Posterior vena cava (tissue), 2 donors: Measurements from ENCODE around the gene CNPY2. TPM values are rescaled to one million over a fixed set of nuclear protein-coding genes. Genes with fewer than 3 reads are reported as not detected.
"Not testable (repeated sequence)": the region's sequence is repeated elsewhere in the genome, so short reads cannot be mapped to it uniquely, and the experiment has no call there.

ENCODE experiments used
- DNase-seq: peaks from one replicate; pipeline ENCODE4 v3.0.0-alpha.2; 2020; ENCODE audit warnings: low spot score
- intact Hi-C, 2 donors: fragments of 100-400 bp; cut with DNase I; formaldehyde crosslinking; loops; one replicate each; pipeline versions ENCODE4 v1.14.1 to v1.14.2; 2022 to 2023
- total RNA-seq, 2 donors: library from RNA; stranded (reverse); fragmentation: NEBNext Ultra II Directional; extraction: Animal tissue kit (Norgen Biotek cat#: 25700); gene quantifications; one replicate each; pipeline ENCODE4 v1.2.1, GENCODE V29; 2021
- donor health status: DM: yes; HTN: yes; CAD: no.
- donor health status: DM: yes; HTN: yes; CAD: no.

CNPY2 gene
- total RNA-seq, 2 donors from 2014 or later = 62.1 to 79.3 TPM

GRCh38 chr12:56304276-56304675 lies 11.5 kb downstream of the CNPY2 start:
- DNase-seq = no peak

GRCh38 chr12:56300644-56301464 lies 14.9 kb downstream of the CNPY2 start:
- intact Hi-C loops = no loop called here

More at GRCh38 chr12:56304276-56304675, 11.5 kb downstream of the CNPY2 start:
- intact Hi-C loops = no loop called here

DNA sequence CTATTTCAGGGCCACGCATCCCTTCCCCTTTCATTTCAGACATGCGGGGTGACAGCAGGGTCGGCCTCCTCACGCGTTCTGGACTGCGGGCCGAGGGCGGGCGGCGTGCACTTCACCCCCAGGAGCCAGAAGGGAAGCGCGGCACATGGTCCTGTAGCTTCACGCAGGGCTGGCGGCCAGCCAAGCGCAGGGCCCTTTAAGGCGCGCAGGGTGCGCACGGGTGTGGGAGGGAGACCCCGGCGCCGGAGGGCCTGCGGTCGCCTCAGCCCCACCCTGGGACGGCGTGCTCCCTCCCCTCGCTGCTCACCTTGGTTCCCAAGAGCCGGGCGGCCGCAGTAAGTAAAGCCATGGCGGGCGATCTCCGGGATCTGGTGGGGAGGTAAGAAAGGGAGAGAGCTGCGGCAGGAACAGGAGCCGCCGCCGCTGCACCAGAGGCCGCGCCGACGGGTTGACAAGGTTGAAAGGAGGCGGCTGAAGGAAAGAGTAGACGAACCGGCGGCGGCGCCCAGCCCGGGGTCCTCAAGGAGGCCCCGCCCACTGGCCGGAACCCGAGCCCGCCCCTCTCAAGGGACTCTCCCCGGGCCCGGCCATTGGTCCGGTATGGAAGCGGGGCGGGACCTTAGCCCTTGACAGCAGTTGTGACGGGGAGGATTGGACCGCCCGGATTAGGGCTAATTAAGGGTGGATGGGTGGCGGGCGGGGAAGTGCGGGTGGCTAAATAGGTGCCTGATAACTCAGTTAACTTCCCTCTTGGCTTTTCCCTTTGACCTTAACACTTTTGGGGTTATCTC lies 15.7 kb downstream of the CNPY2 start, which contains the start of gene CS:
CS (minus strand) TSS at position 478 of the 791 bp plus-strand sequence; CDS start at position 349, 129 bp downstream.
- DNase-seq = peak; percentile 99
- intact Hi-C loops = no loop called here

More at GRCh38 chr12:56300644-56301464, 14.9 kb downstream of the CNPY2 start:
- no peak for DNase-seq

- no peak for DNase-seq
- intact Hi-C loops = no loop called here
Measured at GRCh38 chr12:56299308-56299852, 16.4 kb downstream of the CNPY2 start.

GRCh38 chr12:56298828-56299227 lies 17.0 kb downstream of the CNPY2 start:
- intact Hi-C loops = no loop called here
- no peak for DNase-seq

DNA sequence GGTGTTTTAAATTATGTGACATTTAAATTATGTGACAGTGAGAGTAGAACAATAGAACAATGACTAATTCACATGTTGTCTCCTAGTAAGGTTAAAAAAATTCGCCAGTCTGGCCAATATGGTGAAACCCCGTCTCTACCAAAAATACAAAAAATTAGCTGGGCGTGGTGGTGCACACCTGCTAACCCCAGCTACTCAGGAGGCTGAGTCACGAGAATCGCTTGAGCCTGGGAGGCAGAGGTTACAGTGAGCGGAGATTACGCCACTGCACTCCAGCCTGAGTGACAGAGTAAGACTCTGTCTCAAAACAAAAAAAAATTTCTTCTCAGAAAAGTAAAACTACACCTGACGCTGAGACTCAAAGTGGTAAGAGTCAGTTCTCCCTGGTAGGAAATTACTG lies 18.4 kb downstream of the CNPY2 start:
- intact Hi-C loops = no loop called here
- DNase-seq = no peak

DNA sequence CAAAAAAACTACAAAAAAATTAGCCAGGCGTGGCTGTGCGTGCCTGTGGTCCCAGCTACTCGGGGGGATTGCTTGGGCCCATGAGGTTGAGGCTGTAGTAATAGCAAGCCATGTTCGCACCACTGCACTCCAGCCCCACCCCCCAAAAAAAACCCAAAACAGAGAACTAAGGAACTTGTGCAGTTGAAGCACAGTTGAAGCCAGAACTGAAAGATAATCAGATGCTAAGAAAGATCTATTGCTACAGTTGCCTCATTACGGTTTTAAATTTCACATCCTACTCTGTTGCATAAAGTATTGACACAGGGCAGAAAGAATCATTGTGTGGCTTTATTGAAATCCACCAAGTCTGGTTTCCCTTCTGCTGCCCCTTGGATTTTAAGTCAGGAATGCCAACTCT lies 19.5 kb downstream of the CNPY2 start:
- intact Hi-C loops = no loop called here
- DNase-seq = no peak

DNA sequence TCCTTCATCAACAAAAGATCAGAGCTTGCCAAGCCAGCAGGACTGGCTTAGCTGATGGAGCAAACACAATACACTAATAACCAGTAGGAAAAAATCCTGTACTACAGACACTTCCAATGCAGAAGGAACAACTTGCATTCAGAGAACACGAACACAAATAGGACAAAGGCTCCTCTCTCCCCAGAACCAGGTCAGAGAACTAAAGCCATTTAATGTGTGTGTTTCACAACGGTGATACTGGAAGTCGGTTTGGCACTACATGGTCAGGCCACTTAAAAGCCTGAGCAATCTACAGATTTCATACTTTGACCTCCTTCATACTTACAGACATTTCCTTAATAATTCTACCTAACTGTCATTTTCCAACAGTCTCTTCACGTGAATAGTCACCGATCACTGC lies 22.0 kb downstream of the CNPY2 start:
- intact Hi-C loops = no loop called here
- no peak for DNase-seq

GRCh38 chr12:56288705-56289387 lies 26.9 kb downstream of the CNPY2 start:
- no peak for DNase-seq
- intact Hi-C loops = no loop called here

DNA sequence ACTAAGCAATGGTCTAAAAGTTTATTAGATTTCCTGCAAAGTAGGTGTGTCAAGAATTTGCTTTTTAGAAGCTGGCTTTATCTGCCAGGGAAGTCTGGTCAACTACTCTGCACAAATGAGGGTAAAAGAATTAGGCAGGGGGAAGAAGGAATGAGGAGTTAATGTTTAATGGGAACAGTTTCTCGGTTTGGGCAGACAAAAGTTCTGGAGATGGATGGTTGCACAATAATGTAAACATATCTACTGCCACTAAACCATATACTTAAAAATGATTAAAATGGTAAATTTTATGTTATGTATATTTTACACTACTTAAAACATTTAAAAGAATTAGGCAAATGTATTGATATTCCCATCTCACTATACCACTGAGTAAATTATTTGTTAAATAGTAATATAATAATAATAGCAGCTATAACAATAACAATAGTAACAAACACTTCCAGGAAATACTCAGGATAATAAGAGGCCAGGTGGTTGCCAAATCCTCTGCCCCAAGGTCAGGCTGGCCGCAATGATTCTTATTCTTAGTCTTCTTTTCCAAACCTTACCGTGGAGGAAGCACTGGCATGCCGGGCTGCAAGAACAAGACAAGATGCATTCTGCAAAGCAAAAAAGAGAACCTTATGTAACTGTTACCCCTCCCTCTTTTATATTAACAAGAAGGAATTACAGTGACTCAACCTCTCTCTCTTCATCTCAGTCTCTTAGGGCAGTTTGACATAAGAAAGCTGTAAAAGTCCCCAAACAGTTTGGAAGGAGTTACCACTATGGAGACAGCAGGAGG lies 29.6 kb downstream of the CNPY2 start:
- DNase-seq = no peak
- intact Hi-C loops = no loop called here

- intact Hi-C loops, DNase-seq: not testable (repeated sequence)
Measured at GRCh38 chr12:56284263-56284662, 31.5 kb downstream of the CNPY2 start.

DNA sequence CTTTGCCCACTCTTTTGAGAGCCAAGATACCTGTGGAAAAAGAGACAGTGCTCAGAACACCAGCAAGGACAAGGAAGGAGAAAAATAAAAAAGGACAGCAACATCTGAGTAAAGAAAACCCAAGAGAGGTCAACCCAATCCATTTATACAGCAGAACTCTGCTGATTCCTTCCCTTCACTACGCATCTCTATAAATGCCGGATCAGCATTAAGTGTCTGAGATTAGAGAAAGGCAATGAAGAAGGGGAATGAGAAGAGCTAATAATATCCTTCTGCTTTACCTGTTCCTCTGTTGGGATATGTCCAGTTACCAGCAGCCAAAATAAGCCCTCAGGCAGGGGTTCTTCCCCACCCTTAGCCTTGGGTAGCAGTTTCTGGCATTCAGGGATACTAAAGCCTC lies 33.2 kb downstream of the CNPY2 start:
- intact Hi-C loops = no loop called here
- DNase-seq = no peak

DNA sequence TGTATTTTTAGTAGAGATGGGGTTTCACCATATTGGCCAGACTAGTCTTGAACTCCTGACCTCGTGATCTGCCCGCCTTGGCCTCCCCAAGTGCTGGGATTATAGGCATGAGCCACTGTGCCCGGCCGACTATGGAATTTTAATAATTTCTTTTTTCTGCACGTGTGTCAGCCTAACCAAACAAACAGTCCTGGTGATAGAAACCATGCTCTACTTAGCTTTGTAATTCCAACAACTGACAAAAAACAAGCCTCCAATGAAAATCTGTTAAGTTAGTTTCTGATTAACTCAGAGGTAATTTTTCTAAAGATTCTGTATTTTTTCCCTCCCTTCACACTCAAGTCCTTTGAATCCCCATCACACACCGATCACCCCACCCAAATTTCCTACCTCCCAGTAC lies 33.8 kb downstream of the CNPY2 start:
- no peak for DNase-seq
- intact Hi-C loops = no loop called here

DNA sequence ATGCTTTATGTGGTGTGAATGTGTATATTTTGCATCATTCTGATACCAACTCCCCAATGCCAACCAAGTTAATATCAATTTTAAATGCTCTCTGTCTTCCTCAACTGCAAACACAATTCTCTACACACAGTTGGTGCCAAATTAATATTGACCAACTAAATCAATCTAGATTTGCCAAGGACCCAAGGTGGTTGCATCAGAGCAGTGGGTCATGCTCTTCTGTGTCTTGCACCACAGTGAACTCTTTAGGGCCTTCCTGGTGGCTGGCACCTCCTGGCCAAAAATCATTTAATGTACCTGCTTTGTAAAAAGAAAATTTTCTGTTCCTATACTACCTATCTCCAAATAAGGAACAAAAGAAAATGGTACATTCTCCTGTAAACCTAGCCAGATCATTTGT lies 34.9 kb downstream of the CNPY2 start:
- DNase-seq = peak; percentile 23
- intact Hi-C loops = no loop called here

DNA sequence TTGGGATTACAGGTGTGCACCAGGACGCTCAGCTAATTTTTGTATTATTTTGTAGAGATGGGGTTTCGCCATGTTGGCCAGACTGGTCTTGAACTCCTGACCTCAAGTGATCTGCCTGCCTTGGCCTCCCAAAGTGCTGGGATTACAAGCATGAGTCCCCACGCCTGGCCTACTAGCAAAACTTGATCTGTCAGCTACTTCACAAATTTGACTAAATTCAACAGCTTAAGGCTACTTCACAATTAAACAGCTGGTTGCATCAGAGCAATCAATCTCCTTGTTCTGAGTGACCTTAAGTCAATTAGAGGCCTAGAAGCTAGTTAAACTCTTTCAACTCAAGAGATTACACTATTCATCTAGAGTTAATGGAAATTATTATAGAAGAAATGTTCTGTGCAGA lies 36.9 kb downstream of the CNPY2 start:
- DNase-seq = peak; percentile 2
- intact Hi-C loops = no loop called here

- intact Hi-C loops = no loop called here
- no peak for DNase-seq
Measured at GRCh38 chr12:56274299-56274698, 41.5 kb downstream of the CNPY2 start.

- DNase-seq = peak; percentile 4
- intact Hi-C loops = not testable (repeated sequence)
Measured at GRCh38 chr12:56272468-56272867, 43.3 kb downstream of the CNPY2 start.

- intact Hi-C loops = no loop called here
Measured at GRCh38 chr12:56271031-56271430, 44.8 kb downstream of the CNPY2 start.

More at GRCh38 chr12:56271031-56271430, 44.8 kb downstream of the CNPY2 start:
- DNase-seq = no peak
